GM23338 (cell line): ENCODE data around the gene NPTXR. TPM values are rescaled to one million over a fixed set of nuclear protein-coding genes. Genes with fewer than 3 reads are reported as not detected.

Source experiments
- ATAC-seq: fragments of 200-7000 bp; cut with Tn5 transposase; 3 replicates; pipeline ENCODE4 v1.9.1; 2020
- DNase-seq: peaks from one replicate; pipeline ENCODE4 v3.0.0-alpha.2; 2015; ENCODE audit warnings: low spot score
- H2AFZ ChIP-seq: fragments of 200-600 bp; sonication (generic); 2 replicates; pipeline ENCODE4 v1.8.0; 2016; ENCODE audit warnings: antibody characterized with exemption, mild to moderate bottlenecking, moderate library complexity
- H3F3A ChIP-seq: fragments of 200-600 bp; sonication (generic); replicated peaks from 2 replicates; pipeline ENCODE4 v1.8.0; 2017; ENCODE audit warnings: antibody characterized with exemption, mixed run types, low read depth
- H3K27ac ChIP-seq: fragments of 200-600 bp; sonication (generic); 2 replicates; pipeline ENCODE4 v1.6.1; 2016; ENCODE audit warnings: low read depth
- H3K27me3 ChIP-seq: fragments of 200-600 bp; sonication (generic); 2 replicates; pipeline ENCODE4 v1.8.0; 2016; ENCODE audit warnings: mild to moderate bottlenecking, mixed run types, moderate library complexity; ENCODE audit not compliant: insufficient read depth
- H3K36me3 ChIP-seq: fragments of 200-600 bp; sonication (generic); 2 replicates; pipeline ENCODE4 v1.8.0; 2016; ENCODE audit warnings: mild to moderate bottlenecking; ENCODE audit not compliant: insufficient read depth
- H3K4me1 ChIP-seq: fragments of 200-600 bp; sonication (generic); 2 replicates; pipeline ENCODE4 v1.8.0; 2016; ENCODE audit warnings: mild to moderate bottlenecking, moderate library complexity; ENCODE audit not compliant: insufficient read depth
- H3K4me2 ChIP-seq: fragments of 200-600 bp; sonication (generic); 2 replicates; pipeline ENCODE4 v1.7.1; 2017; ENCODE audit warnings: mixed run types
- H3K4me3 ChIP-seq: fragments of 200-600 bp; sonication (generic); 2 replicates; pipeline ENCODE4 v1.6.1; 2016; ENCODE audit warnings: mixed run types
- H3K79me2 ChIP-seq: fragments of 200-600 bp; sonication (generic); replicated peaks from 2 replicates; pipeline ENCODE4 v1.8.0; 2017; ENCODE audit warnings: mild to moderate bottlenecking; ENCODE audit not compliant: insufficient read depth
- H3K9me2 ChIP-seq: fragments of 200-600 bp; sonication (generic); 2 replicates; pipeline ENCODE4 v1.8.0; 2017; ENCODE audit not compliant: insufficient read depth
- H4K20me1 ChIP-seq: fragments of 200-600 bp; sonication (generic); replicated peaks from 2 replicates; pipeline ENCODE4 v1.8.0; 2017; ENCODE audit warnings: mild to moderate bottlenecking; ENCODE audit not compliant: insufficient read depth
- H3K27ac Mint-ChIP-seq: 2 replicates; pipeline ENCODE4 v1.8.0; 2020; ENCODE audit warnings: inconsistent platforms, mild to moderate bottlenecking, moderate library complexity, mixed read lengths
- H3K27me3 Mint-ChIP-seq: 3 replicates; pipeline ENCODE4 v1.8.0; 2022; ENCODE audit warnings: low read depth, mild to moderate bottlenecking, moderate library complexity, mixed read lengths, inconsistent platforms; ENCODE audit not compliant: insufficient read depth, poor library complexity
- H3K36me3 Mint-ChIP-seq: 3 replicates; pipeline ENCODE4 v1.8.0; 2021; ENCODE audit warnings: low read depth, mild to moderate bottlenecking, inconsistent platforms, moderate library complexity, mixed read lengths
- H3K4me1 Mint-ChIP-seq: 3 replicates; pipeline ENCODE4 v1.8.0; 2020; ENCODE audit warnings: mild to moderate bottlenecking, inconsistent platforms, mixed read lengths
- H3K4me3 Mint-ChIP-seq: 3 replicates; pipeline ENCODE4 v1.8.0; 2021; ENCODE audit warnings: moderate library complexity, mild to moderate bottlenecking, inconsistent platforms, mixed read lengths
- H3K9me3 Mint-ChIP-seq: 3 replicates; pipeline ENCODE4 v1.8.0; 2020; ENCODE audit warnings: moderate library complexity, mild to moderate bottlenecking, inconsistent platforms, mixed read lengths
- CREB1 ChIP-seq: fragments of 250-450 bp; sonication (Bioruptor Pico); IDR thresholded peaks from 2 replicates; pipeline ENCODE4 v1.5.0; 2020; ENCODE audit warnings: low read depth, mild to moderate bottlenecking, moderate library complexity
- CTCF ChIP-seq, 2 experiments: fragments of 200-600 bp in 1 of 2; sonication (generic) in 1 of 2; conservative IDR thresholded peaks; 2 replicates each; pipeline versions ENCODE4 v1.5.1 to v1.6.1; 2016 to 2017; ENCODE audit warnings: antibody characterized with exemption in 2 of 2, low read depth in 2 of 2, mild to moderate bottlenecking in 2 of 2, moderate library complexity in 1 of 2
- ETS1 ChIP-seq: IDR thresholded peaks from 2 replicates; pipeline ENCODE4 v1.6.1; 2016; ENCODE audit warnings: antibody characterized with exemption
- EZH2 ChIP-seq: fragments of 200-600 bp; sonication (generic); IDR thresholded peaks from one replicate; pipeline ENCODE4 v1.8.0; 2017; ENCODE audit warnings: antibody characterized with exemption, mild to moderate bottlenecking, low read depth; ENCODE audit not compliant: unreplicated experiment
- EZH2phosphoT487 ChIP-seq: fragments of 200-600 bp; sonication (generic); IDR thresholded peaks from one replicate; pipeline ENCODE4 v1.8.1; 2018; ENCODE audit warnings: antibody characterized with exemption; ENCODE audit not compliant: unreplicated experiment
- JUNB ChIP-seq: IDR thresholded peaks from one replicate; pipeline ENCODE4 v1.6.1; 2016; ENCODE audit warnings: antibody characterized with exemption; ENCODE audit not compliant: unreplicated experiment
- NANOG ChIP-seq: IDR thresholded peaks from 2 replicates; pipeline ENCODE4 v1.6.1; 2016; ENCODE audit warnings: antibody characterized with exemption, borderline replicate concordance
- POLR2AphosphoS5 ChIP-seq: IDR thresholded peaks from 2 replicates; pipeline ENCODE4 v1.6.1; 2016; ENCODE audit warnings: antibody characterized with exemption, low read depth
- REST ChIP-seq: IDR thresholded peaks from one replicate; pipeline ENCODE4 v1.6.1; 2018; ENCODE audit warnings: antibody characterized with exemption; ENCODE audit not compliant: unreplicated experiment
- STAT1 ChIP-seq: IDR thresholded peaks from one replicate; pipeline ENCODE4 v1.6.1; 2016; ENCODE audit warnings: antibody characterized with exemption; ENCODE audit not compliant: unreplicated experiment
- ZNF114 ChIP-seq: fragments of 250-450 bp; sonication (Bioruptor Pico); IDR thresholded peaks from 2 replicates; pipeline ENCODE4 v1.5.0; 2020; ENCODE audit warnings: mild to moderate bottlenecking, moderate library complexity
- ZNF331 ChIP-seq: fragments of 250-450 bp; sonication (Bioruptor Pico); IDR thresholded peaks from 2 replicates; pipeline ENCODE4 v1.5.0; 2020; ENCODE audit warnings: low read depth, mild to moderate bottlenecking, moderate library complexity
- ZNF462 ChIP-seq: fragments of 250-450 bp; sonication (Bioruptor Pico); IDR thresholded peaks from 2 replicates; pipeline ENCODE4 v1.5.0; 2020; ENCODE audit warnings: mild to moderate bottlenecking, moderate library complexity
- polyA plus RNA-seq: library from polyadenylated mRNA; unstranded; fragments of >200 nt; fragmentation: Nextera tagmentation; extraction: Ambion mirVana; gene quantifications from 2 replicates; pipeline ENCODE4 v1.2.1, GENCODE V29; 2016
- total RNA-seq: library from RNA; depleted of rRNA; stranded (reverse); fragments of >200 nt; shearing (Covaris generic); gene quantifications from 2 replicates; pipeline ENCODE4 v1.2.3, GENCODE V29; 2014

NPTXR gene
- total and polyA plus RNA-seq, 2 experiments from 2014 or later: 0.89 to 13.4 TPM

GRCh38 chr22:38826386-38826785, 17.4 kb downstream of the NPTXR start:
- no peaks in the 10 kb centered on the region for H3K4me1 ChIP-seq
- no peak overlapping the region for H3K4me2 ChIP-seq
- H2AFZ ChIP-seq: no peak overlapping the region
- H3F3A ChIP-seq: no peaks in the 10 kb centered on the region
- DNase-seq (no peak), ATAC-seq (no peak)
- no peaks in the 10 kb centered on the region for H3K27me3 ChIP-seq
- Mint-ChIP-seq H3K9me3 (no peaks in the 10 kb centered on the region), H3K27me3 (peaks cover 14% of the 10 kb centered on the region), H3K4me1 (no peaks in the 10 kb centered on the region; the same call in 1 of the 3 replicates), H3K27ac (no peak overlapping the region), H3K4me3 (no peak overlapping the region), H3K36me3 (no peaks in the 10 kb centered on the region)
- no peak overlapping the region for H3K4me3 ChIP-seq
- H3K27ac ChIP-seq: no peak overlapping the region
- no peaks in the 10 kb centered on the region for H3K79me2 ChIP-seq
- no peaks in the 10 kb centered on the region for H3K36me3 ChIP-seq
- TF ChIP-seq POLR2AphosphoS5: no peak
- no peak for TF ChIP-seq NANOG
- no peak for TF ChIP-seq ZNF114 (CRISPR knock-in tag)
- TF ChIP-seq STAT1: no peak
- TF ChIP-seq ZNF462 (CRISPR knock-in tag): no peak
- TF ChIP-seq CREB1 (CRISPR knock-in tag): no peak
- TF ChIP-seq ZNF331 (CRISPR knock-in tag): no peak
- no peak for TF ChIP-seq EZH2
- no peak for TF ChIP-seq CTCF (conservative IDR thresholded peaks at IDR 0.05; ENCODE audit: low read depth in 2 of 2)
- no peak for TF ChIP-seq REST
- TF ChIP-seq JUNB: no peak
- no peak for TF ChIP-seq ETS1
- no peak for TF ChIP-seq EZH2phosphoT487
- no peaks in the 10 kb centered on the region for H3K9me2 ChIP-seq
- no peaks in the 10 kb centered on the region; the same call in 1 of the 2 replicates for H4K20me1 ChIP-seq
